Measurements from ENCODE around the gene DIRAS1.

The DIRAS1 gene

GRCh38 chr19:2711875-2712205 lies 9.3 kb downstream of the DIRAS1 start:
- H3K4me3 ChIP-seq (ENCODE audit: control insufficient read depth, low read depth, low read length): no peak overlapping the region
- no peak for DNase-seq (ENCODE audit: low read depth)
- TF ChIP-seq CTCF (conservative IDR thresholded peaks at IDR 0.05; ENCODE audit: control insufficient read depth, insufficient read depth, low read depth, low read length): no peak

GRCh38 chr19:2711172-2711874 lies 9.8 kb downstream of the DIRAS1 start:
- no peak for TF ChIP-seq CTCF (conservative IDR thresholded peaks at IDR 0.05; ENCODE audit: control insufficient read depth, insufficient read depth, low read depth, low read length)
- DNase-seq (ENCODE audit: low read depth): peak; percentile 86
- no peak overlapping the region for H3K4me3 ChIP-seq (ENCODE audit: control insufficient read depth, low read depth, low read length)

GRCh38 chr19:2706251-2706650 lies 14.9 kb downstream of the DIRAS1 start:
- TF ChIP-seq CTCF (conservative IDR thresholded peaks at IDR 0.05; ENCODE audit: control insufficient read depth, insufficient read depth, low read depth, low read length): no peak
- no peak for DNase-seq (ENCODE audit: low read depth)
- no peak overlapping the region for H3K4me3 ChIP-seq (ENCODE audit: control insufficient read depth, low read depth, low read length)

- H3K4me3 ChIP-seq (ENCODE audit: control insufficient read depth, low read depth, low read length): no peak overlapping the region
- DNase-seq (ENCODE audit: low read depth): no peak
- TF ChIP-seq CTCF (conservative IDR thresholded peaks at IDR 0.05; ENCODE audit: control insufficient read depth, insufficient read depth, low read depth, low read length): no peak
Observed at GRCh38 chr19:2703691-2704216, 17.4 kb downstream of the DIRAS1 start.

GRCh38 chr19:2703077-2703437 lies 18.1 kb downstream of the DIRAS1 start:
- H3K4me3 ChIP-seq (ENCODE audit: control insufficient read depth, low read depth, low read length): peak overlapping the region; percentile 15
- no peak for TF ChIP-seq CTCF (conservative IDR thresholded peaks at IDR 0.05; ENCODE audit: control insufficient read depth, insufficient read depth, low read depth, low read length)
- DNase-seq (ENCODE audit: low read depth): no peak

- peak; percentile 70 for DNase-seq (ENCODE audit: low read depth)
- TF ChIP-seq CTCF (conservative IDR thresholded peaks at IDR 0.05; ENCODE audit: control insufficient read depth, insufficient read depth, low read depth, low read length): no peak
- peak within 1 kb of the TSS; percentile 34 for H3K4me3 ChIP-seq (ENCODE audit: control insufficient read depth, low read depth, low read length)
Observed at GRCh38 chr19:2702170-2703076, 18.7 kb downstream of the DIRAS1 start, which contains the start of gene GNG7. TSS of gene GNG7 (minus strand) at chr19:2702694. CDS start at chr19:2520688, 182,006 bp downstream.
